GM12873 (cell line): ENCODE data around the gene LEP.

Source experiments
- CTCF ChIP-seq: IDR thresholded peaks from 2 replicates; pipeline ENCODE4 v1.5.1; 2012; ENCODE audit warnings: low read depth, mild to moderate bottlenecking, moderate library complexity, low read length, control low read depth; ENCODE audit not compliant: insufficient read depth; ENCODE audit errors: missing control alignments

LEP gene

GRCh38 chr7:128275681-128276080, 34.6 kb downstream of the LEP start:
- no peak for TF ChIP-seq CTCF

- no peak for TF ChIP-seq CTCF
These were observed 37.3 kb downstream of the LEP start for GRCh38 chr7:128278366-128278765.

GRCh38 chr7:128279124-128279713, 38.1 kb downstream of the LEP start:
- TF ChIP-seq CTCF = no peak

- TF ChIP-seq CTCF = no peak
These were observed 40.7 kb downstream of the LEP start for GRCh38 chr7:128281605-128282380.

- no peak for TF ChIP-seq CTCF
These were observed 43.0 kb downstream of the LEP start for GRCh38 chr7:128284102-128284501.

- no peak for TF ChIP-seq CTCF
These were observed 46.5 kb downstream of the LEP start for GRCh38 chr7:128287556-128287955.

- no peak for TF ChIP-seq CTCF
These were observed 58.1 kb downstream of the LEP start for GRCh38 chr7:128299109-128299607.
